Fibroblast of skin of scalp (primary cell): Measurements from ENCODE around the gene RCC1.
"Not testable (repeated sequence)": the region's sequence is repeated elsewhere in the genome, so short reads cannot be mapped to it uniquely, and the experiment has no call there.

Experiments used
- DNase-seq: peaks from one replicate; pipeline ENCODE4 v3.0.0-alpha.2; 2013

The RCC1 gene

DNA sequence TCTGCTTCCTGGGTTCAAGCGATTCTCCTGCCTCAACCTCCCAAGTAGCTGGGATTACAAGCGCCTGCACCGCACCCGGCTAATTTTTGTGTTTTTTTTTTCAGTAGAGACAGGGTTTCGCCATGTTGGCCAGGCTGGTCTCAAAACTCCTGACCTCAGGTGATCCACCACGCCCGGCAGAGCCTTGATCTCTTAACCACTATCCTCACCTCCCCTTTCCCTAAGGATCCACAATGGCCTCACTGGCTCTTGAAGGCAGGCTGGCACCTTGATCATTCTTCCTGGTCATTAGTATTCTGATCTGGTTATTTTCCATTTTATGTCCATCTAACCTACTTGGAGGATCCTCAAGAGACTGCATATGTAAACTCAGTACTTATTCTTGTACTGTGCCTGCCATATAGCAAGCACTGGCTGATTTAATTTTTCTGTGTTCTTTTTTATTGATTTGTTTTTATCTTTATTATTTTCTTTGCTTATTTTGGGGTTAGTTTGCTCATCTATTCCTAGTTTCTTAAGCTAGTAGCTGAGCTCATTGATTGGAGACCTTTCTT, 6.3 kb downstream of the RCC1 start:
- DNase-seq, result peak; percentile 33

DNA sequence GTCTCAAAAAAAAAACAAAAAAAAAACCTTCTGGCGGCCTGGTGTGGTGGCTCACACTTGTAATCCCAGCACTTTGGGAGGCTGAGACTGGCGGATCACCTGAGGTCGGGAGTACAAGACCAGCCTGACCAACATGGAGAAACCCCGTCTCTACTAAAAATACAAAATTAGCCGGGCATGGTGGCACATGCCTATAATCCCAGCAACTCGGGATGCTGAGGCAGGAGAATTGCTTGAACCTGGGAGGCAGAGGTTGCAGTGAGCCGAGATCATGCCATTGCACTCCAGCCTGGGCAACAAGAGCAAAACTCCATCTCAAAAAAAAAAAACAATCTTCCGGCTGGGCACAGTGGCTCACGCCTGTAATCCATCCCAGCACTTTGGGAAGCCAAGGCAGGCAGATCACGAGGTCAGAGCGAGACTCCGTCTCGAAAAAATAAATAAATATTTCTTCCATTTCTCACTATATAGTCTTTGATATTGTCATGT, 8.6 kb downstream of the RCC1 start:
- not testable (repeated sequence) for DNase-seq

GRCh38 chr1:28516518-28516956, 10.7 kb downstream of the RCC1 start:
- no peak for DNase-seq

- peak; percentile 40 for DNase-seq
These were observed 11.8 kb downstream of the RCC1 start for GRCh38 chr1:28517649-28517999.

DNA sequence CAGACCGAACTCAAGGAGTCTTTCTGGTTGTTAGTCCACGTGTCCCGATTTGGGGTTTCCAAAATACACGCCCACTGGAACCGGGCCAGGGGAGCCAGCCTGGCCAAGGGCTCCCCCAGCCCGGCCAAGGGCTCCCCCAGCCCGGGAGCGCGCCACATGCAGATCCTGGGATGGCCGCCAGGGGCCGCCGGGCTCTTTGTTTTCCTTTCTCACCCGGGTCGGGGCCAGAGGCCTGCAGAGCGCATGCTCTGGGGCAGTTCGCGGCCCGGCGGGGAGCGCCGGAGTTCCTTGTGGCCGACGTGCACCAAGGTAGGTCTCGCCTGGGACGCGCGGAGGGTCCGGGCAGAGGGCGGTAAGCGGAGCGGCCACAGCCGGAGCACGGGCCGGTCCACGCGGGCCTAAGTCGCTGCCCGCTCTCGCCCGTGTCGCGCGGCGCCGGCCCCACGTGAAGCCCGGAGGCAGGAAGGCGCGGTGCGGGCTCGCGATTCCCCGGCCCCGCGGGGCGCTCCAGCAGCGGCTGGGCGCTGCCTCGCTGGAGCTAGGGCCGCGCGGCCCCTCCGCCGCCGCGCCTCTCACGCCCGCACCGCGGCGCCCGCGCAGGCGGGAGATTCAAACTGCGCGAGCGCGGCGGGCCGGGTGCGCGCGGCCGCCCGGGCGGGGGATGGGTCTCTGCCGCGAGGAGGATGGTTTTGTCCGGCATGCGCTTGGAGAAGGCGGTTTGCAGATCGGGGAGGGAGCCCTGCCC, 12.3 kb downstream of the RCC1 start:
- DNase-seq, result peak; percentile 90

- DNase-seq, result no peak
These were observed 13.0 kb downstream of the RCC1 start for GRCh38 chr1:28518745-28519341.

DNA sequence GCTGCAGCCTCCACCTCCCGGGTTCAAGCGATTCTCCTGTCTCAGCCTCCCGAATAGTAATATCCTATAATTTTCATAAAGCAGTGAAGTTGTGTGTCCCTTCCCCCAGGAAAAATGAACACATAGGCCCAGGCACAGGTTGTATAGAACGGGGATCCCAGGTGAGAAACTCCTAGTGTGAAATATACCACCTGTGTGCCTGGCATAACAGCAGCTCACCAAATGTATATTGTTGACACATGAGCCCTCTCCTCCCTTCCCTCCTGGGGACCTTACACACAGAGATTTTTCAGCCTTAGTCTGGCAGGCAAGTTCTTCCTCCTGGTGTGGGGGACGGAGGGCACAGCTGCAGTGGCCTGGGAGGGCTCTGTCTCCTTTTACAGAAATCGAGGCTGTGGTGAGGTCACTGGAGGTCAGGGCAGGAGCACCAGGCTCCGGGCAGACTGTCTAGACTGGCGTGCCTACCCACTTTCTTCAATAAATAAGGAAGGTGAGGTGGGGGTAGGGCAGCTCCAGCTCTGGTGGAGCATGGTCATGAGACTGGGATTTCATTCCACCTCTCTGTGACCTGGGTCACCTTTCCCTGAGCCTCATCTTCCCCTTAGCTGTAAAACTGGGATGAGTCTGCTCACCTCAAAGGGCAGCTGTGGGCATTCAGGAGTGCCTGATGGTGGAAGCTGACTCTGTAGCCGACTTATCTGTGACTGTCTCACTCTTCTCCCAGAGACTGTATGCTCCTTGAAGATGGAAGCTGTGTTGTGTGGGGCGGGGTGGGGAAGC, 14.3 kb downstream of the RCC1 start:
- DNase-seq, result no peak

- not testable (repeated sequence) for DNase-seq
These were observed 15.0 kb downstream of the RCC1 start for GRCh38 chr1:28520796-28521195.

DNA sequence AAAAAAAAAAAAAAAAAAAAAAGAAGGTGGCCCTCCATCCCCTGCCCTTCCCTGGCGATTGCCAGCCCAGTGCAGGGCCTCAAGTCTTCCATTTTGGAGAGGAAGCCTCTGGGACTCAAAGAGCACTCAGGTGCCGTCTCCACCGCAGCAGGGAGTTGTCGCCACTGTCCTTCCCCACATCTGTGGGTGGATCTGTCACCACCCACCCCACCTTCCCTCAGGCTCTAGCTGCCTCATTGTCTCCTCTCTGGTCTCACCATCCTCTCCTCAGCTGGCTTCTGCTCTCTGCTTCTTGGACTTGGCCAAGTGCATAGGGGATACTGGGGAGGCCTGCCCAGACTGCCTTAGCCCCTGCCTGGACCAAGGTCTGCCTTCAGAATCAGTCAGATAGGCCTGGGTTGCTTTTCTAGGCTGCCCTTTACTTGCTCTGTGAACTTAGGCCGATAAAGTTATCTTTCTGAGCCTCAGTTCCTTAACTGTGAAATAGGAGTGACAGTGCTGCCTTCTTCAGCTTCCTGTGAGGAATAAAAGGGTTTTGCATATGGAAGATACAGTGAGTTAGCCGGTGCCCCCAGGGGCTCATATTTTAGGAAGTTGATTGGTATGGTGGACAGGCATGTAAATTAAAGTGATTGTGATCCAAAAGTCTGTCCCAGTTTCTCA, 15.8 kb downstream of the RCC1 start:
- no peak for DNase-seq

GRCh38 chr1:28522537-28522936, 16.7 kb downstream of the RCC1 start:
- DNase-seq, result not testable (repeated sequence)

- DNase-seq, result not testable (repeated sequence)
These were observed 19.3 kb downstream of the RCC1 start for GRCh38 chr1:28525002-28525642.

DNA sequence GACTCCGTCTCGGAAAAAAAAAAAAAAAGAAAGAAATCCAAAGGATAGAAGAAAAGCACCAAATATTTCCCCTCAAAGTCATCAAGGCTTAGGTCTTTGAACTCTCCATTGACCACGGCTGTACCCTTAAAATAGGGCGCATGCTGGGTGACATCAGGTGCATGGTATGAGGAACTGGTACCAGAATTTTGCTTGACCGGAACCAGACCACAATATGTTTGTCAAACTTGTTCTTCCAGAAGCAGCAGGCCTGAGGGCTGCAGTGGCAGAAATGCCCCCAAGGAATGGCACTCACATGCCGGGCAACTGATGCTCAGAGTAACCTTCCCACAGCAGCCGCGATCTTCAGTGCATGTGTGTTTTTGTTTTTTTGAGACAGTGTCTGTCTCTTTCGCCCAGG, 21.0 kb downstream of the RCC1 start:
- DNase-seq, result no peak

DNA sequence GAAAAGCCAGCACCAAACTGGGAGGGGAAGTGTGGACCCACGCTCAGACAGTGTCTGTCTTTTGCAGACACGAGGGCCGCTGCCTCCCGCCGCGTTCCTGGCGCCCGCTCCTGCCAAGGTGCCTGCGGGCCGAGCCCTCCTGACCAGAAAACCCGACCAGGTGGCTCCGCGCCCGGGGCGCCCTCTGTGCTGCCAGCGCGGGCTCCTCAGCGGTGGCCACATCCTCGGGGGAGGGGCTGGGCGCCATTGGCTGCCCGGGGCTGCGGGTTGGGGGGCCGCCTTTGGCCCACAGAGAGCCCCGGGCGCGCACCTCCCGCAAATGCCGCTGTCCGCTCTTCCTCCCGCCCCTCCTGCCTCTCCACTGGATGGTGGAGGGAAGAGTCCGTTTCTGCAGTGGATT, 24.6 kb downstream of the RCC1 start:
- DNase-seq, result no peak

DNA sequence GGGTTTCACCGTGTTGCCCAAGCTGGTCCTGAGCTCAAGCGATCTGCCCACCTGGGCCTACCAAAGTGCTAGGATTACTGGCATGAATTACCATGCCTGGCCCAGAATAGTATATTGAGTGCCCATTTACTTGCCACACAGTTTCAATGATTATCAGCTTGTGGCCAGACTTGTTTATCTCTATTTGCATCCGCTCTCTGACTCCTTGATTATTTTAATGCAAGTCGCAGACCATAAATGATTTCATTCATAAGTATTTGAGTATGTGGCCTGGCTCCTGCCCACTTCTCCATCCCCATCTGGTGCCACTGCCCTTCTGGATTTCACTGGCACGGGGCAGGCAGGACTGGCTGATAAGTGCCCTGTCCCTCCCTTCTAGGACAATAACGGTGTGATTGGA, 28.8 kb downstream of the RCC1 start:
- DNase-seq, result no peak

- DNase-seq, result no peak
These were observed 29.3 kb downstream of the RCC1 start for GRCh38 chr1:28535180-28535579.

DNA sequence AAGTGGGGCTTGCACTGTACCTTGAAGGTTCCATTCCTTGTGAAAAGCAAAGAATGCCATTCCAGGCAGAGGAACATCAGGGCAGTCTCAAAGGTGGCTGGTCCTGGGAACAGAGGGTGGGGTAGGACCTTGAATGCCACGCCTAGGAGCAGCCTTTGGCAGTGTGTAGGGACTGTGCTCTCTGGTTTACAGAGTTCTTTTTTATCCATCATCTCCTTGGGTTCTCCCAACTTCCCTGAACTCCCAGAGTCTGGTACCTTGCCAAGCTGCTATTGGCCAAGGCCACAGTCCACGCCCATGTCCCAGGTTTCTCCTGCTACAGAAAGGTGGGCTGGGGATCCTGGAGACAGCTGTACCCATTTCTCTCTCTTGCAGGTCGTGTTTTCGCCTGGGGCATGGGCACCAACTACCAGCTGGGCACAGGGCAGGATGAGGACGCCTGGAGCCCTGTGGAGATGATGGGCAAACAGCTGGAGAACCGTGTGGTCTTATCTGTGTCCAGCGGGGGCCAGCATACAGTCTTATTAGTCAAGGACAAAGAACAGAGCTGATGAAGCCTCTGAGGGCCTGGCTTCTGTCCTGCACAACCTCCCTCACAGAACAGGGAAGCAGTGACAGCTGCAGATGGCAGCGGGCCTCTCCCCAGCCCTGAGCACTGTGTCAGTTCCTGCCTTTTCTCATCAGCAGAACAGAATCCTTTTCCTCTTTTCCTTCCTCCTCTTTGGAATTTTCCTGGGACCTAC, 31.8 kb downstream of the RCC1 start:
- no peak for DNase-seq

DNA sequence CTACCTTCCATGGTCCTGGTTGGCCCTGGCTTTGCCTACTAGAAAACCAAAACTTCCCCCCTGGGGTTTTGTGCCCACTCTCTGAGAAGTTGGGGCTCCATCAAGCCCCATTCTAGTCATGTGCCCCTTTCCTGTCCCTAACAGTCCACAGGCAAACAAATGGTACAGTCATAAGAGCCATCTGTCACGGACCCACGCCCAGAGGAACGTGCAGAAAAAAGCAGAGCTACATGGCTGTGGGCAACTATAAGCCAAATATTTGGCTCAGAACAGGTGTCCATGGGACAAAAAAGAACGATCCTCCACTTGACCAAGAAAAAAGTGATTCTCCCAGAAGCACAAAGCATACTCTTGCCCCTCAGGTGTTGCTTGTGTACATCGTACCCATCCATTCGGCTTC, 32.4 kb downstream of the RCC1 start:
- no peak for DNase-seq

DNA sequence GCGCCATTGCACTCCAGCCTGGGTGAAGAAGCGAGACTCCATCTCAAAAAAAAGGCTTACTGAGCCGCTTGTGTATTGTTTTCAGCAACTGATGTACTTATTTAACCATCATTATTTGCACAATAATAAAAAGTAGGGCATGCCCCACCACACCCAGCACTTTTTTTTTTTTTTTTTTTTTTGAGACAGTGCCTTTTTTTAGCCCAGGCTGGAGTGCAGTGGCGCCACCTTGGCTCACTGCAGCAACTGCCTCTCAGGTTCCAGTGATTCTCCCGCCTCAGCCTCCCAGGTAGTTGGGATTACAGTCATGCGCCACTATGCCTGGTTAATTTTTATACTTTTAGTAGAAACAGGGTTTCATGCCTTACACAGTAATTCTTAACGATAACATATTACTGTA, 34.8 kb downstream of the RCC1 start:
- DNase-seq, result no peak

GRCh38 chr1:28541414-28542015, 35.7 kb downstream of the RCC1 start:
- not testable (repeated sequence) for DNase-seq

- no peak for DNase-seq
These were observed 39.4 kb downstream of the RCC1 start for GRCh38 chr1:28545246-28545628.

GRCh38 chr1:28548318-28548717, 42.5 kb downstream of the RCC1 start:
- DNase-seq, result no peak
